OCI-LY1 (cell line): ENCODE results near the gene CSF3R.

ENCODE experiments used
- H2AFZ ChIP-seq: fragments of 200-600 bp; sonication (generic), shearing (Covaris generic); 2 replicates; pipeline ENCODE4 v1.6.0; 2014; ENCODE audit warnings: antibody characterized with exemption, mild to moderate bottlenecking, low read length
- H3F3A ChIP-seq: fragments of 200-600 bp; sonication (generic), shearing (Covaris generic); 2 replicates; pipeline ENCODE4 v1.6.0; 2014; ENCODE audit warnings: mild to moderate bottlenecking, antibody characterized with exemption, low read length, moderate library complexity; ENCODE audit not compliant: insufficient read depth
- H3K27ac ChIP-seq: fragments of 200-600 bp; sonication (generic); 2 replicates; pipeline ENCODE4 v1.5.1; 2014; ENCODE audit warnings: low read length, mixed run types, mild to moderate bottlenecking, low read depth; ENCODE audit not compliant: poor library complexity, severe bottlenecking
- H3K27me3 ChIP-seq: fragments of 200-600 bp; sonication (generic); 2 replicates; pipeline ENCODE4 v1.6.0; 2014; ENCODE audit warnings: antibody characterized with exemption, mild to moderate bottlenecking, low read length, moderate library complexity; ENCODE audit not compliant: insufficient read depth
- H3K36me3 ChIP-seq: fragments of 200-600 bp; sonication (generic); 2 replicates; pipeline ENCODE4 v1.6.1; 2014; ENCODE audit warnings: mild to moderate bottlenecking, antibody characterized with exemption, low read length, moderate library complexity, mixed read lengths; ENCODE audit not compliant: insufficient read depth
- H3K4me1 ChIP-seq: fragments of 200-600 bp; sonication (generic); 2 replicates; pipeline ENCODE4 v1.5.1; 2014; ENCODE audit warnings: mild to moderate bottlenecking, low read length, moderate library complexity; ENCODE audit not compliant: insufficient read depth, severe bottlenecking
- H3K4me2 ChIP-seq: fragments of 200-600 bp; sonication (generic), shearing (Covaris generic); 2 replicates; pipeline ENCODE4 v1.6.1; 2014; ENCODE audit warnings: low read length
- H3K4me3 ChIP-seq: fragments of 200-600 bp; sonication (generic); 2 replicates; pipeline ENCODE4 v1.5.1; 2014; ENCODE audit warnings: low read length, low read depth, mild to moderate bottlenecking, mixed read lengths; ENCODE audit not compliant: poor library complexity, severe bottlenecking
- H3K79me2 ChIP-seq: fragments of 200-600 bp; shearing (Covaris generic); 2 replicates; pipeline ENCODE4 v1.6.1; 2016; ENCODE audit warnings: mixed run types, low read length, mixed read lengths; ENCODE audit not compliant: insufficient read depth
- H3K9ac ChIP-seq: fragments of 200-600 bp; sonication (generic), shearing (Covaris generic); 2 replicates; pipeline ENCODE4 v1.6.1; 2014; ENCODE audit warnings: mild to moderate bottlenecking, low read length, mixed read lengths
- H3K9me2 ChIP-seq: fragments of 200-600 bp; sonication (generic), shearing (Covaris generic); 2 replicates; pipeline ENCODE4 v1.6.1; 2014; ENCODE audit warnings: low read depth, mild to moderate bottlenecking, low read length, mixed read lengths
- H3K9me3 ChIP-seq: fragments of 200-600 bp; shearing (Covaris generic); 2 replicates; pipeline ENCODE4 v1.6.1; 2014; ENCODE audit warnings: low read length, mixed read lengths
- H4K20me1 ChIP-seq: fragments of 200-600 bp; sonication (generic), shearing (Covaris generic); 2 replicates; pipeline ENCODE4 v1.6.0; 2016; ENCODE audit warnings: mild to moderate bottlenecking, low read length; ENCODE audit not compliant: insufficient read depth
- CTCF ChIP-seq: fragments of 200-600 bp; sonication (generic), shearing (Covaris generic); IDR thresholded peaks from 2 replicates; pipeline ENCODE4 v1.5.1; 2017; ENCODE audit warnings: mild to moderate bottlenecking, antibody characterized with exemption, low read length, moderate library complexity, mixed read lengths
- EZH2 ChIP-seq: fragments of 200-600 bp; sonication (generic), shearing (Covaris generic); IDR thresholded peaks from 2 replicates; pipeline ENCODE4 v1.8.0; 2017; ENCODE audit warnings: borderline replicate concordance, mixed run types, mild to moderate bottlenecking, antibody characterized with exemption, low read length, moderate library complexity, mixed read lengths

The CSF3R gene

GRCh38 chr1:36522461-36523229 is 39.9 kb upstream of the CSF3R start:
- H3K9ac ChIP-seq = no peak overlapping the region
- H3K9me2 ChIP-seq = no peaks in the 10 kb centered on the region
- H3K79me2 ChIP-seq = no peaks in the 10 kb centered on the region
- H3K36me3 ChIP-seq = no peaks in the 10 kb centered on the region
- TF ChIP-seq EZH2 (no peak), CTCF (no peak)
- no peaks in the 10 kb centered on the region for H3K9me3 ChIP-seq
- no peak overlapping the region for H3K27ac ChIP-seq
- H3K4me3 ChIP-seq = no peak overlapping the region
- H3K4me1 ChIP-seq = no peaks in the 10 kb centered on the region
- no peak overlapping the region for H3K4me2 ChIP-seq
- no peak overlapping the region for H2AFZ ChIP-seq
- no peaks in the 10 kb centered on the region for H4K20me1 ChIP-seq
- H3F3A ChIP-seq = no peaks in the 10 kb centered on the region
- peaks cover 7% of the 10 kb centered on the region; the same call in 1 of the 2 replicates for H3K27me3 ChIP-seq

- no peak overlapping the region for H2AFZ ChIP-seq
- no peaks in the 10 kb centered on the region for H3K79me2 ChIP-seq
- H3K4me2 ChIP-seq = no peak overlapping the region
- TF ChIP-seq EZH2 (no peak), CTCF (no peak)
- no peaks in the 10 kb centered on the region for H3K9me3 ChIP-seq
- no peak overlapping the region for H3K9ac ChIP-seq
- H3K27me3 ChIP-seq = peaks cover 7% of the 10 kb centered on the region; the same call in 1 of the 2 replicates
- H3K9me2 ChIP-seq = no peaks in the 10 kb centered on the region
- no peaks in the 10 kb centered on the region for H3K36me3 ChIP-seq
- no peaks in the 10 kb centered on the region for H4K20me1 ChIP-seq
- no peak overlapping the region for H3K4me3 ChIP-seq
- H3K27ac ChIP-seq = no peak overlapping the region
- H3F3A ChIP-seq = no peaks in the 10 kb centered on the region
- no peaks in the 10 kb centered on the region for H3K4me1 ChIP-seq
These were observed 39.3 kb upstream of the CSF3R start for GRCh38 chr1:36522021-36522420.

GRCh38 chr1:36520771-36521420 is 38.2 kb upstream of the CSF3R start:
- Histone ChIP-seq H3K4me3 (no peak overlapping the region), H3K9me3 (no peaks in the 10 kb centered on the region), H3K79me2 (no peaks in the 10 kb centered on the region), H3K27ac (no peak overlapping the region), H3K4me2 (no peak overlapping the region), H3K9me2 (no peaks in the 10 kb centered on the region), H4K20me1 (no peaks in the 10 kb centered on the region), H3K9ac (no peak overlapping the region), H3K27me3 (peaks cover 7% of the 10 kb centered on the region; the same call in 1 of the 2 replicates), H3K36me3 (no peaks in the 10 kb centered on the region), H3F3A (no peaks in the 10 kb centered on the region), H3K4me1 (no peaks in the 10 kb centered on the region), H2AFZ (no peak overlapping the region)
- TF ChIP-seq EZH2 (no peak), CTCF (no peak)
